Gastroesophageal sphincter (tissue), 4 donors: ENCODE data around the gene TGFBR3. TPM values are rescaled to one million over a fixed set of nuclear protein-coding genes. Genes with fewer than 3 reads are reported as not detected.

Experiments used
- ATAC-seq: fragments of 150-250 bp; one replicate; pipeline ENCODE4 v1.9.1; 2016; ENCODE audit warnings: mild to moderate bottlenecking, moderate library complexity
- H3K27ac ChIP-seq, 4 donors: fragments of 200-600 bp; sonication (generic) in 3 of 4; 1 replicate in 3 of 4; 2 replicates in 1 of 4; pipeline ENCODE4 v1.5.1; 2016 to 2019
- H3K27me3 ChIP-seq: fragments of 200-600 bp; sonication (generic); one replicate; pipeline ENCODE4 v1.5.1; 2019
- H3K36me3 ChIP-seq, 2 donors: fragments of 200-600 bp; sonication (generic); one replicate each; pipeline ENCODE4 v1.5.1; 2019; ENCODE audit warnings: control low read depth in 1 of 2
- H3K4me1 ChIP-seq, 3 donors: fragments of 200-600 bp; sonication (generic); 1 replicate in 2 of 3; 2 replicates in 1 of 3; pipeline ENCODE4 v1.5.1; 2016 to 2019; ENCODE audit warnings: control low read depth in 2 of 3
- H3K4me3 ChIP-seq, 2 donors: fragments of 200-600 bp; sonication (generic); one replicate each; pipeline ENCODE4 v1.5.1; 2019; ENCODE audit warnings: mild to moderate bottlenecking in 1 of 2, moderate library complexity in 1 of 2
- H3K9me3 ChIP-seq, 3 donors: fragments of 200-600 bp; sonication (generic); one replicate each; pipeline ENCODE4 v1.5.1; 2017 to 2019; ENCODE audit warnings: control low read depth in 2 of 3
- CTCF ChIP-seq, 4 experiments: fragments of 200-600 bp in 2 of 4; fragments of 450-650 bp in 2 of 4; sonication (generic) in 1 of 4; IDR thresholded peaks; one replicate each; pipeline ENCODE4 v1.5.1; 2017 to 2019; ENCODE audit warnings: antibody characterized with exemption in 4 of 4, mild to moderate bottlenecking in 2 of 4, moderate library complexity in 2 of 4
- EP300 ChIP-seq: sonication (generic); formaldehyde crosslinking; IDR thresholded peaks from one replicate; pipeline ENCODE4 v1.6.1; 2017; ENCODE audit warnings: antibody characterized with exemption, mild to moderate bottlenecking
- POLR2A ChIP-seq, 2 donors: fragments of 450-650 bp; IDR thresholded peaks; one replicate each; pipeline ENCODE4 v1.6.1; 2017; ENCODE audit warnings: antibody characterized with exemption in 2 of 2, mild to moderate bottlenecking in 2 of 2, moderate library complexity in 1 of 2
- POLR2AphosphoS5 ChIP-seq: sonication (generic); formaldehyde crosslinking; IDR thresholded peaks from one replicate; pipeline ENCODE4 v1.6.1; 2017; ENCODE audit warnings: antibody characterized with exemption
- WGBS, 2 donors: methylation state at CpG; one replicate each; pipeline ENCODE4 v1.1.5; 2018; ENCODE audit warnings: low coverage in 1 of 2; 5-methylcytosine and 5-hydroxymethylcytosine counted together
- total RNA-seq, 4 donors: library from RNA; depleted of rRNA; stranded (reverse); fragments of >200 nt; gene quantifications; one replicate each; pipeline ENCODE4 v1.1.0, GENCODE V29; 2016

The TGFBR3 gene
- total RNA-seq, 4 donors from 2014 or later: 176 to 315 (median 248) TPM

GRCh38 chr1:91736715-91737615 lies 149.0 kb downstream of the TGFBR3 start:
- Histone ChIP-seq H3K36me3 (peaks cover 0 to 38% of the 10 kb centered on the region in 2 donors), H3K4me1 (peaks cover 28 to 80% (median 33%) of the 10 kb centered on the region in 3 donors), H3K27ac (peak overlapping the region; percentile 88 to 93 (median 90)), H3K4me3 (peak overlapping the region; percentile 5 to 12), H3K27me3 (no peaks in the 10 kb centered on the region), H3K9me3 (no peaks in the 10 kb centered on the region)
- peak; percentile 88 for ATAC-seq
- TF ChIP-seq CTCF (IDR thresholded peaks at IDR 0.05) (peak in 2 of 4 experiments; percentile 8 to 11), POLR2A (IDR thresholded peaks at IDR 0.05) (no peak), EP300 (no peak), POLR2AphosphoS5 (peak; percentile 80)
- WGBS, 2 donors: 25 to 49% methylated on average over 11 to 13 of the region's 13 CpGs

DNA sequence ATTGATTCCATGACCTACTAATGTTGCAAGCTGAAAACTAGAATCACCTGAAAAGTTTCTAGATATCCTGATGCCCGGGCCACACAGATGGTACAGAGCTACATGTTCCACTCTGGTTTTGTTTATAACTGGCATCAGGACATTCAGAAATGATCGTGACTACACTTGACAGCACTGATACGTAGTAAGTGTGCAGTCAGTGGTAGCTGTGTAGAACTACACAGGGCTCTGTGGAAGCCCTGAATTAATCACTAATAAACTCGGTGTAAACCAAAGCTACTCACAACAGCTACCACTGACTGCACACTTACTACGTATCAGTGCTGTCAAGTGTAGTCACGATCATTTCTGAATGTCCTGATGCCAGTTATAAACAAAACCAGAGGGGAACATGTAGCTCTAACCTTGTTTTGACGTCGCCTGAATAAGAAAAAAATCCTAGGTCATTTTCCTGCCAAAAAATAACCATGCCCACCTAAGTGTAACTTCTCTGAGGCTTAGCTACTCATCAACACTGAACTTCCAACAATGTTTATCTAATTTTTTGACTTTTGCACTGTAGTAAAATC lies 149.7 kb downstream of the TGFBR3 start:
- peaks cover 0 to 42% of the 10 kb centered on the region in 2 donors for H3K36me3 ChIP-seq
- ATAC-seq: peak; percentile 44
- no peak overlapping the region for H3K4me3 ChIP-seq
- TF ChIP-seq EP300 (peak; percentile 86), POLR2A (IDR thresholded peaks at IDR 0.05) (no peak), CTCF (IDR thresholded peaks at IDR 0.05) (peak in 2 of 4 experiments; percentile 40 to 44), POLR2AphosphoS5 (peak; percentile 76)
- 40 to 75% methylated on average over 1 to 8 of the region's 8 CpGs for WGBS, 2 donors
- H3K9me3 ChIP-seq: no peaks in the 10 kb centered on the region
- peaks cover 29 to 80% (median 38%) of the 10 kb centered on the region in 3 donors for H3K4me1 ChIP-seq
- H3K27me3 ChIP-seq: no peaks in the 10 kb centered on the region
- H3K27ac ChIP-seq: peak overlapping the region; percentile 88 to 93 (median 90)

DNA sequence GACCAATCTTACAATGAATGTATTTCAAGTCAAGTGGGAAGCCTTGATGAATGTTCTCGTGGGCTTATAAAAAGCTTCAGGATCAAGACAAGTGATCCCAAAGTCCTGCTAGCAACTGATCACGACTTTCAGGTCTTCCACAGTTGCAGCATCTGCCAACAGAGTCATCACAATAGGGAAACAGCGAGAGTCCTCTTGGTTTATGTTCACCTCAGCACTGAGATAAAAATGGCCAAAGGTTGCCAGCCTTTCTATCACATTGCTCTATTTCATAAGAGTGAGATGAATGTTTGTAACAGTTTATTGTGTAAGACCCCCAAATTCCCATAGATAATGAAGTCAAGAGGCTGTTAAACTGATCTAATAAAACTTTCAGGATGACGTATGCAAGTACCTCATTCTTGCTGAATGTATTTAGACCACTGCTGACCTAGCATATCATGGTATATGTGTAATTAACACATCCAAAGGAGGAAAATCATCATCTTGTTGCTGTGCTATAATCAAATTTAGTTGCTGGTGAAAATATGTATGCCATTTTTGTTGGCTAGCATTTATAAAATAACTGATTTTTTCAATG lies 150.6 kb downstream of the TGFBR3 start:
- H3K4me3 ChIP-seq: no peak overlapping the region
- WGBS, 2 donors: 68 to 85% methylated on average over 4 of the region's 4 CpGs
- no peak for ATAC-seq
- peaks cover 29 to 85% (median 45%) of the 10 kb centered on the region in 3 donors for H3K4me1 ChIP-seq
- peaks cover 0 to 42% of the 10 kb centered on the region in 2 donors for H3K36me3 ChIP-seq
- H3K9me3 ChIP-seq: no peaks in the 10 kb centered on the region
- no peak for TF ChIP-seq POLR2AphosphoS5
- TF ChIP-seq EP300: no peak
- no peak for TF ChIP-seq POLR2A (IDR thresholded peaks at IDR 0.05)
- no peak for TF ChIP-seq CTCF (IDR thresholded peaks at IDR 0.05)
- H3K27me3 ChIP-seq: no peaks in the 10 kb centered on the region
- peak overlapping the region; percentile 88 to 93 (median 90) for H3K27ac ChIP-seq

DNA sequence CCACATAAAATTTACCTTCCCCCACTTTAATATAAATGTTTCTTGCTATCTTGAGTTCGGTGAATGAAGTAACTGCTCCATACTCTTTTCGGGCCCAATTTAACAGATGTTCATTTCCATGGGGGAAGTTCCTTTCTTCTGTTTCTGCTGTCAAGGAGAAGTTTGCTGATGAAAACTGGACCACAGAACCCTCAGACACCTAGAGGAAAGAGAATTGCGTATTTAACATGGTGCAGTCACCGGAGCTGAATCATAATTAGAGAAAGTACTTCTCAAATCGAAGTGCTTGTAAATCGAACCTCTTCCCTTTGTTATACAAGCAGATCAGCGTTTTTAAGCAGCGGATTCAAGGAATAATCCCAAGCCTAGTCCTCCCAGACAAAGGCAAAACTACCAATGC lies 151.2 kb downstream of the TGFBR3 start:
- 90 to 93% methylated on average over 6 to 8 of the region's 8 CpGs for WGBS, 2 donors
- Histone ChIP-seq H3K4me3 (no peak overlapping the region), H3K36me3 (peaks cover 0 to 47% of the 10 kb centered on the region in 2 donors), H3K27ac (peak overlapping the region; percentile 88 to 93 (median 90)), H3K27me3 (no peaks in the 10 kb centered on the region), H3K4me1 (peaks cover 29 to 91% (median 50%) of the 10 kb centered on the region in 3 donors), H3K9me3 (no peaks in the 10 kb centered on the region)
- TF ChIP-seq POLR2AphosphoS5 (no peak), POLR2A (IDR thresholded peaks at IDR 0.05) (no peak), EP300 (no peak), CTCF (IDR thresholded peaks at IDR 0.05) (no peak)
- ATAC-seq: no peak
